SJCRH30 (cell line): Measurements from ENCODE around the gene TAF13. TPM values are rescaled to one million over a fixed set of nuclear protein-coding genes. Genes with fewer than 3 reads are reported as not detected.
"Not testable (repeated sequence)": the region's sequence is repeated elsewhere in the genome, so short reads cannot be mapped to it uniquely, and the experiment has no call there.

Source experiments
- DNase-seq, 2 experiments: peaks; one replicate each; pipeline ENCODE4 v3.0.0-alpha.2; 2015 to 2020
- H3K27ac ChIP-seq: fragments of 250-450 bp; sonication (Bioruptor Pico); 2 replicates; pipeline ENCODE4 v1.5.1; 2020; ENCODE audit warnings: mild to moderate bottlenecking, moderate library complexity
- H3K27me3 ChIP-seq: fragments of 250-450 bp; sonication (Bioruptor Pico); 2 replicates; pipeline ENCODE4 v1.5.1; 2020; ENCODE audit warnings: mild to moderate bottlenecking, moderate library complexity
- H3K36me3 ChIP-seq: fragments of 250-450 bp; sonication (Bioruptor Pico); 2 replicates; pipeline ENCODE4 v1.5.1; 2020; ENCODE audit warnings: mild to moderate bottlenecking, moderate library complexity
- H3K4me1 ChIP-seq: fragments of 250-450 bp; sonication (Bioruptor Pico); 2 replicates; pipeline ENCODE4 v1.5.1; 2020; ENCODE audit warnings: mild to moderate bottlenecking, moderate library complexity
- H3K4me3 ChIP-seq: fragments of 250-450 bp; sonication (Bioruptor Pico); 2 replicates; pipeline ENCODE4 v1.5.1; 2020; ENCODE audit warnings: mild to moderate bottlenecking, moderate library complexity
- H3K9me3 ChIP-seq: fragments of 250-450 bp; sonication (Bioruptor Pico); replicated peaks from 2 replicates; pipeline ENCODE4 v1.5.1; 2020; ENCODE audit warnings: mild to moderate bottlenecking, moderate library complexity
- total RNA-seq: library from RNA; depleted of rRNA; stranded (reverse); fragments of >200 nt; shearing (Covaris generic); gene quantifications from 2 replicates; pipeline ENCODE4 v1.2.3, GENCODE V29; 2014

Gene TAF13
- total RNA-seq, 1 experiment from 2014 or later = 54.2 TPM

- H3K9me3 ChIP-seq = no peaks in the 10 kb centered on the region
- H3K27me3 ChIP-seq = no peaks in the 10 kb centered on the region
- H3K4me3 ChIP-seq = no peak overlapping the region
- no peak for DNase-seq
- no peaks in the 10 kb centered on the region for H3K36me3 ChIP-seq
- H3K27ac ChIP-seq = no peak overlapping the region
- H3K4me1 ChIP-seq = no peaks in the 10 kb centered on the region
These were observed 30.2 kb downstream of the TAF13 start for GRCh38 chr1:109045595-109045994.

DNA sequence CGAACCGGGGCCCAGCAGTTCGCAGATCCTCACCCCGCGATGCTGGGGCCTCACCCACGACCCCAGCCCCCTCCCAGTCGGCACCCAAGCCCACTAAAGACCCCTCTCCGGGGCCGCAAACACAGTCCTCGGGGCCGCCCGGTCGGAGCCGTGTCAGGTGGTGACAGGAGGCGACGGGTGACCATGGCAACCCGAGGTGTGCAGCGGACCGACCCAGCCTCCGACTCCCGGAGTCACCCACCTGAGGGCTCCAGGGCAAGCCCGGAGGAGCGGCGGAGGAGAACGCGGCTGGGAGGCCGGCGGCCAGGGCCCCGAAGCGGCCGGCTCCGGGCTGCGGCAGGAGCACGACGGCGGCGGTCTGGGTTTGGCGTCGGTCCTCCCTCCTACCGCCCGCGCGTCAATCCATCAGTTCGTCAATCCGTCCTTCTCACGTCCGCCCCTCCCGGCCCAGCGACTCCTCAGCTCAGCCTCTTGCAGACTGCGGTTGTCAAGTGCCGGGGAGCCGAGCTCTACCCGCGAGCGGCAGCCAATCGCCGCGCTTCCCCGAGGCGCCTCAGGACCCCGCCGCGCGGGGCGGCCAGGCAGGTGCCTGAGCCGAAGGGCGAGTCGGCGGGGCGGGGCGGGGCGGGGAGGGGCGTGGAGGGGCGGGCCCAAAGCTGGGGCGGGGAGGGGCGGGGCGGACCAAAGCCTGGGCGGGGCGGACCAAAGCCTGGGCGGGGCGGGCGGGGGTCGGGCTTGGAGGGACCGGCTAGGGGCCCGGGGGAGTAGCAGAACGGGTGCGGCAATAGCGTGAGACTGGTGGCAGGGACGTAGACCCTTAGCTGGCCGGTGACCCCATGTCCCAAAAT lies 34.0 kb downstream of the TAF13 start, which contains the start of gene WDR47:
Gene WDR47 (minus strand): TSS at position 482 of the 848 bp plus-strand sequence. CDS start 18,590 bp downstream, outside the sequence.
- peaks cover 3% of the 10 kb centered on the region; the same call in 1 of the 2 replicates for H3K4me1 ChIP-seq
- H3K27ac ChIP-seq = peak within 1 kb of the TSS; percentile 18; the same call in 1 of the 2 replicates
- H3K4me3 ChIP-seq = peak within 1 kb of the TSS; percentile 97
- no peaks in the 10 kb centered on the region for H3K27me3 ChIP-seq
- no peaks in the 10 kb centered on the region for H3K9me3 ChIP-seq
- no peaks in the 10 kb centered on the region for H3K36me3 ChIP-seq
- DNase-seq = peak; percentile 94 to 95

- peak overlapping the region; percentile 18; the same call in 1 of the 2 replicates for H3K27ac ChIP-seq
- H3K4me1 ChIP-seq = peaks cover 3% of the 10 kb centered on the region; the same call in 1 of the 2 replicates
- H3K9me3 ChIP-seq = no peaks in the 10 kb centered on the region
- DNase-seq = peak; percentile 46 to 62
- H3K27me3 ChIP-seq = no peaks in the 10 kb centered on the region
- H3K36me3 ChIP-seq = no peaks in the 10 kb centered on the region
- peak overlapping the region; percentile 97 for H3K4me3 ChIP-seq
These were observed 34.7 kb downstream of the TAF13 start for GRCh38 chr1:109040989-109041620.

GRCh38 chr1:109040627-109040988 lies 35.2 kb downstream of the TAF13 start:
- Histone ChIP-seq H3K4me1 (peaks cover 3% of the 10 kb centered on the region; the same call in 1 of the 2 replicates), H3K9me3 (no peaks in the 10 kb centered on the region), H3K27ac (no peak overlapping the region), H3K36me3 (no peaks in the 10 kb centered on the region), H3K4me3 (peak overlapping the region; percentile 97), H3K27me3 (no peaks in the 10 kb centered on the region)
- DNase-seq = peak in 1 of 2 experiments; percentile 9

DNA sequence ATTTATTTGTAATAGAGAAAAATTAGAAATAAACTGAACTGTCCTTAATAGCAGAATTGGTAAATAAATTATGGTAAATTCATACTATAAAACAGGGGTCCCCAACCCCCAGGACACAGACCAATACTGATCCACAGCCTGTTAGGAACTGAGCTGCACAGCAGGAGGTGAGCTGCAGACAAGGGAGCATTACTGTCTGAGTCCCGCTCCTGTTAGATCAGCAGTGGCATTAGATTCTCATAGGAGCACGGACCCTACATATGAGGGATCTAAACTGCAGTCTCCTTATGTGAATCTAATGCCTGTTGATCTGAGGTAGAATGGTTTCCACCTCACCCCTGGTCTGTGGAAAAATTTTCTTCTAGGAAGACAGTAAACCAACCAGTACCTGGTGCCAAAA lies 41.4 kb downstream of the TAF13 start:
- Histone ChIP-seq H3K27ac (no peak overlapping the region), H3K4me3 (no peak overlapping the region), H3K36me3 (no peaks in the 10 kb centered on the region), H3K9me3 (no peaks in the 10 kb centered on the region), H3K4me1 (no peaks in the 10 kb centered on the region), H3K27me3 (no peaks in the 10 kb centered on the region)
- DNase-seq = no peak

GRCh38 chr1:109029493-109029892 lies 46.3 kb downstream of the TAF13 start:
- not testable (repeated sequence) for H3K36me3 ChIP-seq, H3K4me3 ChIP-seq, H3K27me3 ChIP-seq, H3K27ac ChIP-seq, DNase-seq, H3K9me3 ChIP-seq, H3K4me1 ChIP-seq

DNA sequence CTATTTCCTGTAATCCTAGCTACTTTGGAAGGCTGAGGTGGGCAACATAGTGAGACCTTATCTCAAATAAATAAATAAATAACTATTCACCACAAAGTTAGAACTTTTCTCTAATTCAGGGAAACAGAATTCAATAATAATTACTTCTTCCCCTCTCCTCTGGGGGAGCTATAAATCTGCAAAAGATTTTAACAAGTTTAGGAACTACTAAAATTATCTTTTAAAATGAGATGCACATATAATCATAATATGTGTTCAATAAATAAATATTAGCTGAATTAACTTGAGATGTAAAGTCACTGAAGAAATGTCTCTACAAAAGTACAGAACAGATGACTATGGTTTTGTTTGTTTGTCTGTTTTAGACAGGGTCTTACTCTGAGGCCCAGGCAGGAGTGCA lies 48.0 kb downstream of the TAF13 start:
- Histone ChIP-seq H3K27me3 (no peaks in the 10 kb centered on the region), H3K9me3 (no peaks in the 10 kb centered on the region), H3K4me3 (no peak overlapping the region), H3K4me1 (no peaks in the 10 kb centered on the region), H3K27ac (no peak overlapping the region), H3K36me3 (peaks cover 3% of the 10 kb centered on the region)
- no peak for DNase-seq

DNA sequence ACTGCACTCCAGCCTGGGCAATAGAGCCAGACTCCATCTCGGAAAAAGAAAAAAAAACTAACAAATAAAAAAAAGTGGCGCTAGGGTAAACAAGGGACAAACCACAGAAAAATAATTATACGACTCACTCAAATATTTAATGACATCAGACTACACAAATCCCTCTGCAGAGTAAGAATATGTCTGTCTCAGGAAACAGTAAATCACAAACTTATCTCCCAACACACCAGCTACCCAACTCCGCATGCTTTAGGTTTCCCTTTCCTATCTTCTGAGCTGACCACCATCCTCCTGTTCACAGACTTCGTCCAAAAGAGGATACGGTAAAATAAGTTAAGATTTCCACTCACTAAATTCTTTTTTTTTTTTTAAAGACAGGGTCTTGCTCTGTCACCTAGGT lies 50.1 kb downstream of the TAF13 start:
- Histone ChIP-seq H3K36me3 (peaks cover 15% of the 10 kb centered on the region), H3K9me3 (no peaks in the 10 kb centered on the region), H3K27ac (no peak overlapping the region), H3K4me3 (no peak overlapping the region), H3K4me1 (no peaks in the 10 kb centered on the region), H3K27me3 (no peaks in the 10 kb centered on the region)
- DNase-seq = no peak

DNA sequence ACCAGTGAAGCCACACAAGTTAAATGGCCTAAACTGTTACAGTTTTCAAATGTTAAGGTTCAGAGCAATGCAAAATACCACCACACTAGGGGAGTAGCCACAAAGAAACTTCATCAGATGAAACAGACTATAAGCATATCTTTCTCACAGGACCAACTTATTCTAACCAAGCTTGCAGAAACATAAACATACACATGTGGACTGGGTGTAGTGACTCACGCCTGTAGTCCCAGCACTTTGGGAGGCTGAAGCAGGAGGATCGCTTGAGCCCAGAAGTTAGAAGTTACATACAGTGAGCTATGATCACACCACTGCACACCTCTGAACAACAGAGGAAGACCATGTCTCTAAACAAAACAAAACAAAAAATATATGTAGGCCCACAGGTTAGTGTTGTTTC lies 51.2 kb downstream of the TAF13 start:
- H3K27me3 ChIP-seq = no peaks in the 10 kb centered on the region
- H3K36me3 ChIP-seq = peaks cover 15% of the 10 kb centered on the region
- H3K4me3 ChIP-seq = no peak overlapping the region
- no peak for DNase-seq
- H3K27ac ChIP-seq = no peak overlapping the region
- no peaks in the 10 kb centered on the region for H3K4me1 ChIP-seq
- H3K9me3 ChIP-seq = no peaks in the 10 kb centered on the region

DNA sequence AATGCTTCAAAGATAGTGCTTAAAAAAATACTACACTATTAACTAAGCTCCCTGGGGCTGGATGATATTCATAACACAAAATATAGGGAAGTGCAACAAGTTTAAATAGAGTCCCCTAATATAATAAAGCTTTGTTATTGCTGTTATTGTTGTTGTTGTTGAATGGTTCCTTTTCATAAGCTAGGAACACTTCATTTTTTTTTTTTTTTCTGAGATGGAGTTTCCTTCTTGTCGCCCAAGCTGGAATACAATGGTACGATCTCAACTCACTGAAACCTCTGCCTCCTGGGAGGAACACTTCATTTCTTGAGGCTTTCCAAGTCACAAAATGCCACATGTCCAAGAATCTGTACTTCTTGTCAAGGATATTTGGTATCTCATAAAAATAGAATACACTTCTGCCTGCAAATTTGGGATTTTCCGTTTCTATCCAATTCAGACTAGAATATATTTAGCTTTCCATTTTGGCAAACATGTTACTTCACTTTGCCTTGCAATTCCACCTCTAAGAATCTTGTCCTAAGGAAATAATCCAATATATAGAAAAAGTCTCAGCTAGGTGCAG lies 55.0 kb downstream of the TAF13 start:
- Histone ChIP-seq H3K27me3 (no peaks in the 10 kb centered on the region), H3K9me3 (no peaks in the 10 kb centered on the region), H3K4me3 (no peak overlapping the region), H3K36me3 (peaks cover 21% of the 10 kb centered on the region), H3K4me1 (no peaks in the 10 kb centered on the region), H3K27ac (no peak overlapping the region)
- DNase-seq = no peak

DNA sequence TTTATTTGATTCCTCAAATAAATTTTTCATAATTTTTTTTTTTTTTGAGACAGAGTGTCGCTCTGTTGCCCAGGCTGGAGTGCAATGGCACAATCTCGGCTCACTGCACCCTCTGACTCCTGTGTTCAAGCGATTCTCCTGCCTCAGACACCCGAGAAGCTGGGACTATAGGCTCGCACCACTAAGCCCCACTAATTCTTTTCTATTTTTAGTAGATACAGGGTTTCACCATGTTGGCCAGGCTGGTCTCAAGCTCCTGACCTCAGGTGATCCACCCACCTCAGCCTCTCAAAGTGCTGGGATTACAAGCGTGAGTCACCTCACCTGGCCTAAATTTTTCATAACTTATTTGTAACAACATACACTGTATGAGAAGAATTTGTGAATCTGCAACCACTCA lies 58.1 kb downstream of the TAF13 start:
- H3K9me3 ChIP-seq, H3K4me1 ChIP-seq, DNase-seq, H3K27ac ChIP-seq, H3K4me3 ChIP-seq, H3K27me3 ChIP-seq: not testable (repeated sequence)
- peaks cover 17% of the 10 kb centered on the region for H3K36me3 ChIP-seq

GRCh38 chr1:109017134-109017533 lies 58.7 kb downstream of the TAF13 start:
- DNase-seq = no peak
- Histone ChIP-seq H3K4me1 (no peaks in the 10 kb centered on the region), H3K27ac (no peak overlapping the region), H3K36me3 (peaks cover 13% of the 10 kb centered on the region), H3K4me3 (no peak overlapping the region), H3K9me3 (no peaks in the 10 kb centered on the region), H3K27me3 (no peaks in the 10 kb centered on the region)
